Esophagus (tissue), 2 donors: Measurements from ENCODE around the gene FTCDNL1. TPM values are rescaled to one million over a fixed set of nuclear protein-coding genes. Genes with fewer than 3 reads are reported as not detected.
A peak's percentile ranks its signal among the peaks of the same experiment; 100 is the strongest.

Experiments used
- H3K27ac ChIP-seq, 2 donors: one replicate each; pipeline ENCODE4 v1.5.1; 2013; ENCODE audit warnings: low read depth in 2 of 2, mild to moderate bottlenecking in 2 of 2, inconsistent platforms in 1 of 2, low read length in 1 of 2, moderate library complexity in 1 of 2
- H3K27me3 ChIP-seq, 2 donors: one replicate each; pipeline ENCODE4 v1.6.1; 2013; ENCODE audit warnings: low read length in 2 of 2, control low read depth in 1 of 2, mild to moderate bottlenecking in 1 of 2; ENCODE audit not compliant: insufficient read depth in 2 of 2, control insufficient read depth in 1 of 2
- H3K36me3 ChIP-seq, 2 donors: one replicate each; pipeline ENCODE4 v1.6.1; 2013; ENCODE audit warnings: low read length in 1 of 2; ENCODE audit not compliant: control insufficient read depth in 2 of 2, insufficient read depth in 2 of 2
- H3K4me1 ChIP-seq, 2 donors: one replicate each; pipeline ENCODE4 v1.6.1; 2013; ENCODE audit warnings: low read length in 1 of 2; ENCODE audit not compliant: control insufficient read depth in 2 of 2, insufficient read depth in 2 of 2
- H3K4me3 ChIP-seq, 2 donors: one replicate each; pipeline ENCODE4 v1.5.1; 2013; ENCODE audit warnings: low read length in 2 of 2, mild to moderate bottlenecking in 2 of 2, low read depth in 1 of 2, moderate library complexity in 1 of 2
- H3K9me3 ChIP-seq, 2 donors: one replicate each; pipeline ENCODE4 v1.6.1; 2013; ENCODE audit warnings: mild to moderate bottlenecking in 2 of 2, low read depth in 1 of 2, low read length in 1 of 2, moderate library complexity in 1 of 2; ENCODE audit not compliant: control insufficient read depth in 2 of 2, insufficient read depth in 1 of 2
- whole genome bisulfite sequencing, 2 donors: extraction: QIAGEN DNeasy Blood & Tissue Kit; methylation state at CpG; one replicate each; pipeline ENCODE4 v1.1.7; 2013; 5-methylcytosine and 5-hydroxymethylcytosine counted together
- polyA plus RNA-seq, 2 donors: library from polyadenylated mRNA; stranded (reverse); fragments of 200-250 nt; gene quantifications; one replicate each; pipeline ENCODE4 v1.2.3, GENCODE V29; 2013
- donor health status: healthy with polysubstance abuse.
- donor health status: Bipolar disorder and iron deficiency.

Gene FTCDNL1
- 1 to 10 TPM in 1 of 2 donors, under 1 TPM in 1; 0.55 to 1.4 TPM for polyA plus RNA-seq

- H3K9me3 ChIP-seq = no peaks in the 10 kb centered on the region
- 1% methylated on average over 56 to 80 of the region's 80 CpGs for WGBS, 2 donors
- H3K36me3 ChIP-seq = no peaks in the 10 kb centered on the region
- no peaks in the 10 kb centered on the region for H3K4me1 ChIP-seq
- peak within 1 kb of the TSS; percentile 69 to 75 for H3K4me3 ChIP-seq
- peak within 1 kb of the TSS; percentile 33 to 71 for H3K27ac ChIP-seq
- no peaks in the 10 kb centered on the region for H3K27me3 ChIP-seq
These were observed at the start of gene FTCDNL1 for GRCh38 chr2:199850718-199851500. Gene FTCDNL1, minus strand, starts transcription at chr2:199851192. Its CDS starts 2,230 bp downstream, at chr2:199848962.

GRCh38 chr2:199896617-199897016, 45.6 kb upstream of the FTCDNL1 start:
- Histone ChIP-seq H3K4me1 (no peaks in the 10 kb centered on the region), H3K27me3 (no peaks in the 10 kb centered on the region), H3K27ac (no peak overlapping the region), H3K4me3 (no peak overlapping the region), H3K36me3 (no peaks in the 10 kb centered on the region), H3K9me3 (no peaks in the 10 kb centered on the region)
- 76 to 87% methylated on average over 2 of the region's 2 CpGs for WGBS, 2 donors

DNA sequence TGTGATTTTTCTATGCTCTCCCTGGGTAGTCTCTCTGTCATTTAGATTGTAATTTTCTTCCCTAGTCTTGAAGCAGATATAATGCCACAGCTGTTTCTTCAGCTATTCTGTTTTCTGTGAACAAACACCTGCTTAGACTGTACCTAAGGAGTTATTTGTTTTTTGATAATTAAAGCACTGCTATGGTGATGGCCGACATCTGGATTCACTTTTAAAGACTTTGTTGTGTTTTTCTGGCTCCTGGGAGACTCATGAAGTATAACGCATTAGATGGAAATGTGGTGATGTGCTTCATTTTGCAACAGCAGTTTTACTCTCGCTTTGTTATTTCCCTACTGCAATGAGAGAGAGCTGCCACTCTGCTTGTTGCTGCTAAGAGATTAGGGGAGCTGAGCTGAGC, 44.4 kb upstream of the FTCDNL1 start:
- Histone ChIP-seq H3K4me1 (no peaks in the 10 kb centered on the region), H3K27me3 (no peaks in the 10 kb centered on the region), H3K4me3 (no peak overlapping the region), H3K36me3 (no peaks in the 10 kb centered on the region), H3K9me3 (no peaks in the 10 kb centered on the region), H3K27ac (no peak overlapping the region)
- 64 to 74% methylated on average over 3 of the region's 3 CpGs for WGBS, 2 donors

DNA sequence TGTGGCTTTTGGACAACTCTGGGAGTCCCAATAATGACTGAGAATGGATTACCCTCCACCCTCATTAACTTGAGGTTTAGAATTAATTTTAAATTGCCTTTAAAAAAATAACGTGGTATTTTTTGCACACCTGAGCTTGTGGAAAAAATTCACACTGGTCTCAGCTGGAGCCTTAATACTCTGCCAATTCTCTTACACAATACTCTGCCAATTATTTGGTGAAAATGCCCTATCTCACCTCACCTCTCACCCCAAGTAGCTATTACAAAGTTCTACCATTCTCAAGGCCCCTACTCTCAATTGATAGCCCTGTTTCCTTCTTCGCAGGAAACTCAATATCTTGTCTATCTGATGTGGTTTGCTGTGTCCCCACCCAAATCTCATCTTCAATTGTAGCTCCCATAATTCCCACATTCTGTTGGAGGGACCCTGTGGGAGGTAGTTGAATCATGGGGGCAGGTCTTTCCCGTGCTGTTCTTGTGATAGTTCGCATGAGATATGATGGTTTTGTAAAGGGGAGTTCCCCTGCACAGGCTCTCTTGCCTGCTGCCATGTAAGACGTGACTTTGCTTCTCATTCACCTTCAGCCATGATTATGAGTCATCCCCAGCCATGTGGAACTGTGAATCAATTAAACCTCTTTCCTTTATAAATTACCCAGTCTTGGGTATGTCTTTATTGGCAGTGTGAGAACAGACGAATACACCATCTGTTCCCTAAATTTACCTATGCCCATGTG, 32.7 kb upstream of the FTCDNL1 start:
- 75 to 82% methylated on average over 6 of the region's 6 CpGs for WGBS, 2 donors
- Histone ChIP-seq H3K27ac (no peak overlapping the region), H3K27me3 (no peaks in the 10 kb centered on the region), H3K4me1 (no peaks in the 10 kb centered on the region), H3K9me3 (no peaks in the 10 kb centered on the region), H3K36me3 (no peaks in the 10 kb centered on the region), H3K4me3 (no peak overlapping the region)

DNA sequence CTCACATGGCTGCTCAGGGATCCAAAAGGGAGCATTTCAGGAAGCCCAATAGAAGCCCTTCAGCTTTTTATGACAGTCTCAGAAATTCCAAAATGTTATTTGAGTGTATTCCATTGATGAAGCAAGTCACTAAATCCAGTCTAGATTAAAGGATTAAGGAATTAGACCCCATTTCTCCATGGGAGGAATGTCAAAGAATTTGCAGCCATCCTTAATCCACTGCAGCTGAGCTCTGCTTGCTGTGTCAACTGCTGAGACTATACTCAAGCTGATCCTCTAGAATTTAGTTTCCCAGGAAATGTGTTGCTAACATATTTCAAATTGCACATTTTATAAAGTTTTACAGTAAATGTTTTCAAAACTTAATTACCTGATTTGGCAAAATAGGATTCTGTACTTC, 31.7 kb upstream of the FTCDNL1 start:
- no peaks in the 10 kb centered on the region for H3K4me1 ChIP-seq
- H3K27me3 ChIP-seq = no peaks in the 10 kb centered on the region
- no peak overlapping the region for H3K4me3 ChIP-seq
- H3K9me3 ChIP-seq = no peaks in the 10 kb centered on the region
- H3K27ac ChIP-seq = no peak overlapping the region
- no peaks in the 10 kb centered on the region for H3K36me3 ChIP-seq

DNA sequence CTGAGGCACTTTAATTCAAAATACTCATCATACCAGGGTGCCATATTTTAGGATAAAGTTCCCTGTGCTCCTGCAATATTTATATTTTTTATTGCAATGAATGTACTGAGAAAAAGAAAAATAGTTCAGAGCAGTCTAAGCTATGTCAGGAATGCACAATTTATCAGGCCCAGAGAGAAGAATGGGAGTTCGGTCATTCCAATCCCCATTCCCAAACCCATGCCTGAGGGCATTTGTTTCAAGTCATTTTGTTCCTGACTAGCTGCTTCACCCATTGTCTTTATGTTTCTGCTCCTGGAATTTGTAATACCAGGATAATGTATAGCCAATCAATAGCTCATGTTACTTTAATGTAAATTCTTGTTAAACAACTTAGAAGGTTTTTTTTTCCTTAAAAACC, 24.4 kb upstream of the FTCDNL1 start:
- H3K4me3 ChIP-seq = no peak overlapping the region
- H3K36me3 ChIP-seq = no peaks in the 10 kb centered on the region
- H3K27me3 ChIP-seq = no peaks in the 10 kb centered on the region
- no peaks in the 10 kb centered on the region for H3K9me3 ChIP-seq
- no peaks in the 10 kb centered on the region for H3K4me1 ChIP-seq
- H3K27ac ChIP-seq = no peak overlapping the region
- whole genome bisulfite sequencing, 2 donors = 76 to 85% methylated on average over 1 of the region's 1 CpG

DNA sequence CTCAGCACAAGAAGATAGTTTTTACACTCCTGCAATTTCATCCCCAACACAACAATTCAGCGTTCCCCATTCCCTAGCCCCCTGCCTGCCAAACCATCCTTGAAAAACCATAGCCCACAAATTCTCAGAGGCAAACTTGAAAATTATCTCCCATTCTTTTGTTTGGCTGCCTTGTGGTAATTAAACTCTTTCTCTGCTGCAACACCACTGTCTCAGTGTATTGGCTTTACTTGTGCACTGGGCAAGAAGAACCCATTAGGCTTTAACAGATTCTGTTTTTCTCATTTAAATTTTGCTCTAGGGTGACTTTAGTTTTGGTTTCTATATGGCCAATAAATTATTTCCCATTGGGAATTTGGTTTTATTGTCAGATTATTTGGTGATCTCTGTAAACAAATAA, 23.2 kb upstream of the FTCDNL1 start:
- Histone ChIP-seq H3K27me3 (no peaks in the 10 kb centered on the region), H3K36me3 (no peaks in the 10 kb centered on the region), H3K9me3 (no peaks in the 10 kb centered on the region), H3K4me3 (no peak overlapping the region), H3K4me1 (no peaks in the 10 kb centered on the region), H3K27ac (no peak overlapping the region)
- 90 to 95% methylated on average over 1 of the region's 1 CpG for WGBS, 2 donors

- Histone ChIP-seq H3K4me1 (no peaks in the 10 kb centered on the region), H3K27ac (no peak overlapping the region), H3K9me3 (no peaks in the 10 kb centered on the region), H3K4me3 (no peak overlapping the region), H3K36me3 (no peaks in the 10 kb centered on the region), H3K27me3 (no peaks in the 10 kb centered on the region)
- WGBS, 2 donors = 43 to 45% methylated on average over 1 of the region's 1 CpG
These were observed 19.6 kb upstream of the FTCDNL1 start for GRCh38 chr2:199870581-199870980.

DNA sequence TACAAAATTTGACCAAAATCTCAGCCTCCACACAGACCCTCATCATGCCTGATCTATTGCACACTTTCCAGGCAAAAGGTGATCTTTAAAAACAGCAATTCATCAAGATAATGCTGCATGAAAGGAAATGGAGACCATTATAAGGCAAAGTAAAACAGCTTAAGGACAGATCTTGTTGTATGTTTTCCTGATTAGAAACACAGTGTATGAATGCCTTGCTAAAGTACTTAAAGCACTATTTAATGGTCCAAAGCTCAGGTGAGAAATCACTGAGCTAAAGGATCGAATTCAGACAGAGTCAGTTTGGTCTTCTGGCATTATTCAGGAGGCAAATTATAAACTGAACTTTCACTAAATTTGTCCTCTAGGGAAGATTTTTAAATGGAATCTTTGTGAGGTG, 18.7 kb upstream of the FTCDNL1 start:
- H3K9me3 ChIP-seq = no peaks in the 10 kb centered on the region
- H3K4me3 ChIP-seq = no peak overlapping the region
- 52 to 67% methylated on average over 1 of the region's 1 CpG for WGBS, 2 donors
- H3K4me1 ChIP-seq = no peaks in the 10 kb centered on the region
- H3K27ac ChIP-seq = no peak overlapping the region
- H3K27me3 ChIP-seq = no peaks in the 10 kb centered on the region
- H3K36me3 ChIP-seq = no peaks in the 10 kb centered on the region

- no peaks in the 10 kb centered on the region for H3K27me3 ChIP-seq
- H3K4me3 ChIP-seq = no peak overlapping the region
- H3K9me3 ChIP-seq = no peaks in the 10 kb centered on the region
- no peaks in the 10 kb centered on the region for H3K4me1 ChIP-seq
- H3K36me3 ChIP-seq = no peaks in the 10 kb centered on the region
- WGBS, 2 donors = 71 to 82% methylated on average over 1 of the region's 1 CpG
- no peak overlapping the region for H3K27ac ChIP-seq
These were observed 18.2 kb upstream of the FTCDNL1 start for GRCh38 chr2:199869227-199869541.
